Measurements from ENCODE around the gene BTG4.

- no peak for TF ChIP-seq CTCF (IDR thresholded peaks at IDR 0.05)
- TF ChIP-seq POLR2A (IDR thresholded peaks at IDR 0.05) = no peak
- no peak for TF ChIP-seq EP300 (IDR thresholded peaks at IDR 0.05)
Observed at GRCh38 chr11:111555255-111555654, 43.1 kb upstream of the BTG4 start.

All from gastroesophageal sphincter (tissue), 3 donors.